Measurements from ENCODE around the gene SARDH.

SARDH gene

GRCh38 chr9:133725886-133726285 lies 12.3 kb downstream of the SARDH start:
- no peak for TF ChIP-seq CTCF (IDR thresholded peaks at IDR 0.05; ENCODE audit: low read depth, low read length)
- Histone ChIP-seq H3K4me3 (ENCODE audit: low read depth, low read length) (no peak overlapping the region), H3K27ac (no peak overlapping the region), H3K36me3 (no peaks in the 10 kb centered on the region; the same call in 1 of the 2 replicates), H3K27me3 (ENCODE audit: insufficient read depth, low read depth, severe bottlenecking) (no peaks in the 10 kb centered on the region), H3K9me3 (ENCODE audit: severe bottlenecking) (peaks cover 7% of the 10 kb centered on the region)
- DNase-seq: no peak

DNA sequence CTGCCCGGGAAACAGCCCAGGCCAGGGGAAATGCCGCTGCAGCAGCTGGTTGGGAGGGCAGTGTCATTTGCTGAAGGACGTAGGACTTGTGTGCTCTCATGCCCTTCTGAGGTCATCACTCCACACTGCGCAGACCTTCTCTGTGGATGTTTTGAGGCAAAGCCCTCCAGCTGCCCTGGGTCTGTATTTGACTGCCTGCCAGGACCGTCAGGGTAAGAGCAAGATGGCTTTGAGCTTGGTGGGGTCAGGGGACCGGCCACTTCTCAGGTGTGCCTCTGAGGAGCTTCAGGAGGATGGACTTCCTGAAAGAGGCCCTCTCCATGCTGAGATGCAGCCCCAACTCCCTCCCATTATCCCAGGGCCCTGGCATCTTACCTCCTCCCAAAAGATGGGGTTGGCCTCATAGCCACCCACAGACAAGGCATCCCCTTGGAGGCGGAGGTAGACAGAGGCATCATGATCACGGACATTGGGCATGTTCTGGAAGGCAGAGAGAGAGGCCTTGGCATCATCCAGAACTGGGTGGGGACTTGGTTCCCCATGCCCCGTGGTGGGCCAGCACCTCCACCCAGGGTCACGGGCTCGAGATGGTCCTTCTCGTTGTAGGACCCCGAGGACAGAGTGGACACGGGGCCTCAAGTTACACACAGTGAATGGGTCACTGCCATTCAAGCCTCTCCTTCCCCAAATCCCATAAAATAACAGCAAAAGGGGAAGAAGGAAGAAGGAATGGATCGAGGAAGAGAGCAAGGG lies 19.4 kb downstream of the SARDH start:
- no peak for DNase-seq
- no peaks in the 10 kb centered on the region for H3K36me3 ChIP-seq
- no peak overlapping the region for H3K4me3 ChIP-seq (ENCODE audit: low read depth, low read length)
- no peaks in the 10 kb centered on the region for H3K27me3 ChIP-seq (ENCODE audit: insufficient read depth, low read depth, severe bottlenecking)
- H3K27ac ChIP-seq: no peak overlapping the region
- H3K9me3 ChIP-seq (ENCODE audit: severe bottlenecking): peaks cover 7% of the 10 kb centered on the region
- TF ChIP-seq CTCF (IDR thresholded peaks at IDR 0.05; ENCODE audit: low read depth, low read length): no peak

- Histone ChIP-seq H3K4me3 (ENCODE audit: low read depth, low read length) (no peak overlapping the region), H3K9me3 (ENCODE audit: severe bottlenecking) (no peaks in the 10 kb centered on the region), H3K27ac (no peak overlapping the region; the same call in 1 of the 2 replicates), H3K27me3 (ENCODE audit: insufficient read depth, low read depth, severe bottlenecking) (no peaks in the 10 kb centered on the region), H3K36me3 (no peaks in the 10 kb centered on the region)
- no peak for DNase-seq
- no peak for TF ChIP-seq CTCF (IDR thresholded peaks at IDR 0.05; ENCODE audit: low read depth, low read length)
Observed at GRCh38 chr9:133717113-133718031, 20.8 kb downstream of the SARDH start.

DNA sequence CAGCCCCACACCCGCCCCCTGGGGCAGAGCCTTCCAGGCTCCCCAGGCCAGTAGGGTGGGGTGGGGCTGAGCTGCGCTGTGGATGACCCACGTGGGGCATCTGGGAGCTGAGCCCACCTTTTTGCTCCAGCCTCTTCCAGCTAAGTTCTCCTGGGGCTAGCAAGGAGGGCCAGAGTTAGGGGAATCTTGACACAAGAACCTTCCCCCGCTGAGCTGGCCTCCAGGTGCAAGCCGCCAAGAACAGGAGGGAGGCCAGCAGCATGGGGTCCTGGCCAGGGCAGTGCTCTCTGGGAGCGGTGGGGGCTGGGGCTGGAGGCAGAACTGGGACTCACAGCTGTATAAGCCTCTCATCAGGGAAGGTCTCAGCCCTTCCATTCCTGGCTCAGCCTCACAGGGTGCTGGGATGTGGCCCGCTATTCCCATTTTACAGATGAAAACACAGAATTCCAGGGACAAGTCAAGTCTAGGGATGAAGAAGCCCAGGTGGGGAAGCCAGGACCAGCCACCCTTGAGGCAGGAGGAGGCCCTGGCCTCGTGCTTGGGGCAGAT lies 21.5 kb downstream of the SARDH start:
- Histone ChIP-seq H3K4me3 (ENCODE audit: low read depth, low read length) (no peak overlapping the region), H3K27me3 (ENCODE audit: insufficient read depth, low read depth, severe bottlenecking) (no peaks in the 10 kb centered on the region), H3K27ac (peak overlapping the region; percentile 34), H3K9me3 (ENCODE audit: severe bottlenecking) (no peaks in the 10 kb centered on the region), H3K36me3 (no peaks in the 10 kb centered on the region)
- DNase-seq: no peak
- TF ChIP-seq CTCF (IDR thresholded peaks at IDR 0.05; ENCODE audit: low read depth, low read length): no peak

DNA sequence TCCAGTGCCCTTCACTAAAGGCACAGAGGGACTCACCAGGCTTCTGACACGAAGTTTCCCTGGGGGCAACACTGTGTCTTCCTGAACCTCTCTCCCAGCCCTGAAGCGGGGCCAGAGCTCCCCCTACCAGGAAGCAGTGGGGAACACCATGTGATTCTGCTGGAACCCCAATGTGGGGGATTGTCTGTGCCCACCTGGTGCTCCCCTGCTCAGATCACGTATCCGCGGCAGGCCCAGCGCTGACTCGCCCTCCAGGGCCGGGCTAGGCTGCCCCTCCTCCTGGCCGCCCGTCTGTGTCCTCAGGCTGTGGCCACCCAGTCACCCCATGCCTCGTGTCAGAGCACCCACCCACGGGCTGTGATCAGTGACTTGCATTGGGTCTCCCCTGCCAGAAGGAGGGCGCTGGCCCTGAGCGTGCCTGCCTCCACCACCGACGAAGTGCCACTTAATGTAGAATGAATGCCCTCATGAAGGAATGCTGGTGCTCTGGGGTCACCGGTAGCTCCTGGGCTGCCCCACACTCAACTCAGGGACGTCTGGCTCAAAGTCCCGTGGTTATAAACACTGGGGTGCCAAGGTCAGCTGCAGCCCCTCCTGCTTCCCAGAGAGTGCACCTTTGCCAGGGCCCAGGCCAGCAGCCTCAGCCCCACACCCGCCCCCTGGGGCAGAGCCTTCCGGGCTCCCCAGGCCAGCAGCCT lies 22.1 kb downstream of the SARDH start:
- Histone ChIP-seq H3K9me3 (ENCODE audit: severe bottlenecking) (no peaks in the 10 kb centered on the region), H3K27me3 (ENCODE audit: insufficient read depth, low read depth, severe bottlenecking) (no peaks in the 10 kb centered on the region), H3K36me3 (no peaks in the 10 kb centered on the region), H3K4me3 (ENCODE audit: low read depth, low read length) (no peak overlapping the region), H3K27ac (peak overlapping the region; percentile 34)
- TF ChIP-seq CTCF (IDR thresholded peaks at IDR 0.05; ENCODE audit: low read depth, low read length): peak; percentile 82
- peak; percentile 73 for DNase-seq

Measured in WERI-Rb-1 (cell line).